Subcutaneous adipose tissue (tissue), 4 donors: ENCODE data around the gene CFAP97. TPM values are rescaled to one million over a fixed set of nuclear protein-coding genes. Genes with fewer than 3 reads are reported as not detected.

Experiments
- CTCF ChIP-seq: fragments of 450-650 bp; IDR thresholded peaks from one replicate; pipeline ENCODE4 v1.5.1; 2016; ENCODE audit warnings: low read depth, mild to moderate bottlenecking, control low read depth, antibody characterized with exemption, moderate library complexity
- total RNA-seq, 4 donors: library from RNA; depleted of rRNA; stranded (reverse); fragments of >200 nt; gene quantifications; one replicate each; pipeline ENCODE4 v1.1.0, GENCODE V29; 2016

CFAP97 gene
- total RNA-seq, 4 donors from 2014 or later: 27.5 to 60.0 (median 34.9) TPM

- TF ChIP-seq CTCF: no peak
Measured at GRCh38 chr4:185118876-185119275, 84.9 kb downstream of the CFAP97 start.

GRCh38 chr4:185117300-185117934 lies 86.4 kb downstream of the CFAP97 start:
- no peak for TF ChIP-seq CTCF

DNA sequence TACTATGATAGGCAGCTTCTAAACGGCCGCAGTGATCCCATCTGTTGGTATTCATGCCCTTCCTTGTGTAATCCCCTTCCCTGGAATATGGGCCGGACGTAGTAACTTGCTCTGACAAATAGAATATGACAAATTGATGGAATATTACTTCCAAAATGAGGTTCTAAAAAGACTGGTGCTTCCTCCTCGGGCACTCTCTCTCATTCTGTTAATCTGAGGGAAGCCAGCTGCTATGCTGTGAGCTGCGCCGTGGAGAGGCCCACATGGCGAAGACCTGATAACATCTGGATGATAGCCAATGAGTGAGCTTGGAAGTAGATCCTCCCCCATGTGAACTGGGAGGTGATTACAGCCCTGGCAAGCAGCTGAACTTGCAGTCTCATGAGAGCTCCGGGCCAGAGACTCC lies 88.0 kb downstream of the CFAP97 start:
- TF ChIP-seq CTCF: no peak

GRCh38 chr4:185113340-185113739 lies 90.5 kb downstream of the CFAP97 start:
- no peak for TF ChIP-seq CTCF

DNA sequence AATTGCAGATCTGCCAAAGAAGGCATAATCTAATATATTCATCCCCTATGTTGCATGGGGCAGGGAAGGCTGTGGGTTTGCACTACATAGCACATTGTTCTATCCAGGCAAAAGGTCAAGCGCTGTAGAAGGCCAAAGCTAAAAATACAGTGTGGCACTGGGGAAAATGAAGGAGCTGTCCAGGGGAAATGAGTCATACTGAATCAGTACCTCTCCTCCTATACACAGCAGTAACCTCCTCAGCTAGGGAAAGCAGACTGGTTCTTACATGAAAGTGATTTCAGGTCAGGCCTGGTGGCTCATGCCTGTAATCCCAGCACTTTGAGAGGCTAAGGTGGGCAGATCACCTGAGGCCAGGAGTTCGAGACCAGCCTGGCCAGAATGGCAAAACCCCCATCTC lies 91.7 kb downstream of the CFAP97 start:
- TF ChIP-seq CTCF: no peak

GRCh38 chr4:185110375-185110823 lies 93.4 kb downstream of the CFAP97 start:
- TF ChIP-seq CTCF: no peak

DNA sequence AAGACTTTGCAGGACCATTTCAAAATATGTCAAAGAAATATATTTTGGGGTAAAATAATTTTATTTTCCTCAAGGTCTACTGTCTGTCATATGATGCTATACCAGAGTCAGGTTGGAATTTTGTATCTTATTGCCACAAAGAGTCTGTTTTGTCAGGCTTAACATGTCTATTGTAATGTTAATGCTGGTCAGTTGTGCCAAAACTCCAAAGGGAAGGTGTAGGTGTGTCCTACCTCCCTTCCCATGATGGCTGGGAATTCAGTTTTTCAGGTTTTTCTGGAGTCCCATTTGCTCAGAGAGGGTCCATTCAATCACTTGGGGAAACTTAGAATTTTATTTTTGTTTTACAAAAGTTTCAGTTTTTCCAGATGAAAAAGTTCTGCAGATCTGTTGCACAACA lies 94.1 kb downstream of the CFAP97 start:
- no peak for TF ChIP-seq CTCF

Other genes with a start within 250 kb of the CFAP97 start
- gene HELT, start 185.5 kb downstream of the CFAP97 start, total RNA-seq: not detected
- gene SLC25A4, start 60.7 kb downstream of the CFAP97 start, total RNA-seq: 10 to 100 TPM in 3 of 4 donors, 1 to 10 TPM in 1; 9.5 to 26.8 (median 18.2) TPM
- 10 to 100 TPM; 10.2 to 24.1 (median 14.0) TPM for gene SNX25, start 5.6 kb upstream of the CFAP97 start, total RNA-seq
- 1 to 10 TPM in 2 of 4 donors, under 1 TPM in 2; 0.85 to 2.1 (median 1.4) TPM for gene LRP2BP, start 191.9 kb upstream of the CFAP97 start, total RNA-seq
- 10 to 100 TPM; 10.9 to 19.2 (median 17.8) TPM for gene ANKRD37, start 192.8 kb upstream of the CFAP97 start, total RNA-seq
- gene UFSP2, start 222.0 kb upstream of the CFAP97 start, total RNA-seq: 10 to 100 TPM; 22.9 to 43.6 (median 36.7) TPM